HepG2 (cell line): ENCODE results near the gene BAIAP3. TPM values are rescaled to one million over a fixed set of nuclear protein-coding genes. Genes with fewer than 3 reads are reported as not detected.

Experiments
- BCLAF1 ChIP-seq: fragments of 450-650 bp; IDR thresholded peaks from 2 replicates; pipeline ENCODE4 v1.6.1; 2017; ENCODE audit warnings: mild to moderate bottlenecking
- BRCA1 ChIP-seq: sonication (generic); formaldehyde crosslinking; IDR thresholded peaks from 2 replicates; pipeline ENCODE4 v1.4.0; 2020; ENCODE audit warnings: missing genetic modification reagents
- HNF1B ChIP-seq: sonication (generic); formaldehyde crosslinking; IDR thresholded peaks from 2 replicates; pipeline ENCODE4 v1.5.1; 2020; ENCODE audit warnings: mild to moderate bottlenecking, moderate library complexity, missing genetic modification reagents
- KAT8 ChIP-seq: IDR thresholded peaks from 2 replicates; pipeline ENCODE4 v1.6.1; 2016; ENCODE audit warnings: missing genetic modification reagents, missing compliant biosample characterization
- KLF9 ChIP-seq: IDR thresholded peaks from 2 replicates; pipeline ENCODE4 v1.6.1; 2016; ENCODE audit warnings: low read depth
- POLR2A ChIP-seq, 2 experiments: IDR thresholded peaks; 2 replicates each; pipeline ENCODE4 v1.6.1; 2011; ENCODE audit warnings: low read depth in 2 of 2, low read length in 2 of 2, mild to moderate bottlenecking in 1 of 2, moderate library complexity in 1 of 2; ENCODE audit not compliant: insufficient read depth in 1 of 2
- POLR2G ChIP-seq: fragments of 200-400 bp; formaldehyde crosslinking; IDR thresholded peaks from 2 replicates; pipeline ENCODE4 v1.6.1; 2018; ENCODE audit warnings: mild to moderate bottlenecking, low read depth, low read length, moderate library complexity
- RFX5 ChIP-seq: IDR thresholded peaks from 2 replicates; pipeline ENCODE4 v1.6.1; 2011; ENCODE audit warnings: low read depth, low read length, improper control_type of control experiment
- TBX3 ChIP-seq: fragments of 450-650 bp; IDR thresholded peaks from 2 replicates; pipeline ENCODE4 v1.6.1; 2017; ENCODE audit warnings: antibody characterized with exemption, mild to moderate bottlenecking, inconsistent platforms, borderline replicate concordance
- THAP11 ChIP-seq: IDR thresholded peaks from 2 replicates; pipeline ENCODE4 v1.6.1; 2016; ENCODE audit warnings: missing biosample characterization, missing genetic modification reagents
- YY1 ChIP-seq: IDR thresholded peaks from 2 replicates; pipeline ENCODE4 v1.6.1; 2011; ENCODE audit warnings: low read length, low read depth, moderate library complexity, mild to moderate bottlenecking; ENCODE audit not compliant: insufficient read depth, insufficient replicate concordance
- ZBTB20 ChIP-seq: sonication (generic); formaldehyde crosslinking; IDR thresholded peaks from 2 replicates; pipeline ENCODE4 v1.8.1; 2023; ENCODE audit warnings: missing genetic modification reagents, low read depth, mild to moderate bottlenecking, borderline replicate concordance
- ZBTB8A ChIP-seq: sonication (generic); formaldehyde crosslinking; IDR thresholded peaks from 2 replicates; pipeline ENCODE4 v1.4.0; 2020; ENCODE audit warnings: mild to moderate bottlenecking, low read depth, missing genetic modification reagents, borderline replicate concordance
- ZNF17 ChIP-seq: sonication (generic); formaldehyde crosslinking; IDR thresholded peaks from 2 replicates; pipeline ENCODE4 v1.5.0; 2020; ENCODE audit warnings: mild to moderate bottlenecking, missing genetic modification reagents
- ZNF230 ChIP-seq: sonication (generic); formaldehyde crosslinking; IDR thresholded peaks from 2 replicates; pipeline ENCODE4 v1.4.0; 2020; ENCODE audit warnings: mild to moderate bottlenecking, missing genetic modification reagents
- ZNF530 ChIP-seq: sonication (generic); formaldehyde crosslinking; IDR thresholded peaks from 2 replicates; pipeline ENCODE4 v1.5.0; 2020; ENCODE audit warnings: low read depth, mild to moderate bottlenecking, missing genetic modification reagents
- ZNF607 ChIP-seq: sonication (generic); formaldehyde crosslinking; IDR thresholded peaks from 2 replicates; pipeline ENCODE4 v1.5.1; 2020; ENCODE audit warnings: missing genetic modification reagents, mild to moderate bottlenecking, borderline replicate concordance
- ZNF75D ChIP-seq: sonication (generic); formaldehyde crosslinking; IDR thresholded peaks from 2 replicates; pipeline ENCODE4 v1.8.1; 2023; ENCODE audit warnings: missing genetic modification reagents, mild to moderate bottlenecking, borderline replicate concordance
- ZNF891 ChIP-seq: sonication (generic); formaldehyde crosslinking; IDR thresholded peaks from 2 replicates; pipeline ENCODE4 v1.5.0; 2020; ENCODE audit warnings: mild to moderate bottlenecking, missing genetic modification reagents
- polyA plus RNA-seq, 8 experiments: library from polyadenylated mRNA; depleted of rRNA in 3 of 8; stranded (reverse) in 7 of 8; unstranded in 1 of 8; fragments of >200 nt; fragmentation: Illumina TruSeq in 4 of 8; extraction: Trizol in 4 of 8; gene quantifications; 2 replicates each; pipeline versions ENCODE4 v1.2.1 to v1.2.3, GENCODE V29; 2011 to 2016; ENCODE audit warnings: low read depth in 4 of 8, missing spikeins in 1 of 8, mixed read lengths in 1 of 8; ENCODE audit not compliant: insufficient read depth in 1 of 8
- total RNA-seq, 5 experiments: library from RNA; depleted of rRNA; stranded (reverse); fragments of >200 nt; fragmentation: Illumina TruSeq; extraction: Trizol; gene quantifications; 2 replicates each; pipeline ENCODE4 v1.2.3, GENCODE V29; 2016; ENCODE audit warnings: low read depth in 1 of 5
- TF ChIP-seq, protein P1 (sequence below): sonication (generic); formaldehyde crosslinking; IDR thresholded peaks from 2 replicates; pipeline ENCODE4 v1.4.0; 2020; ENCODE audit warnings: missing genetic modification reagents
- TF ChIP-seq, protein P2 (sequence below): sonication (generic); formaldehyde crosslinking; IDR thresholded peaks from 2 replicates; pipeline ENCODE4 v1.5.1; 2020; ENCODE audit warnings: mild to moderate bottlenecking, missing genetic modification reagents, moderate library complexity

The BAIAP3 gene
- total and polyA plus RNA-seq, 2 of the 13 experiments (the other 11 are each of a cell fraction or from before 2014, with no cell fraction given) = 3.2 to 5.7 TPM

GRCh38 chr16:1331712-1332617 is 1.5 kb upstream of the BAIAP3 start (continued):
- TF ChIP-seq, protein P1, sequence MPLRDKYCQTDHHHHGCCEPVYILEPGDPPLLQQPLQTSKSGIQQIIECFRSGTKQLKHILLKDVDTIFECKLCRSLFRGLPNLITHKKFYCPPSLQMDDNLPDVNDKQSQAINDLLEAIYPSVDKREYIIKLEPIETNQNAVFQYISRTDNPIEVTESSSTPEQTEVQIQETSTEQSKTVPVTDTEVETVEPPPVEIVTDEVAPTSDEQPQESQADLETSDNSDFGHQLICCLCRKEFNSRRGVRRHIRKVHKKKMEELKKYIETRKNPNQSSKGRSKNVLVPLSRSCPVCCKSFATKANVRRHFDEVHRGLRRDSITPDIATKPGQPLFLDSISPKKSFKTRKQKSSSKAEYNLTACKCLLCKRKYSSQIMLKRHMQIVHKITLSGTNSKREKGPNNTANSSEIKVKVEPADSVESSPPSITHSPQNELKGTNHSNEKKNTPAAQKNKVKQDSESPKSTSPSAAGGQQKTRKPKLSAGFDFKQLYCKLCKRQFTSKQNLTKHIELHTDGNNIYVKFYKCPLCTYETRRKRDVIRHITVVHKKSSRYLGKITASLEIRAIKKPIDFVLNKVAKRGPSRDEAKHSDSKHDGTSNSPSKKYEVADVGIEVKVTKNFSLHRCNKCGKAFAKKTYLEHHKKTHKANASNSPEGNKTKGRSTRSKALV (CRISPR knock-in tag) = peak; percentile 37; the same call in 1 of the 2 replicates
- no peak; the same call in none of the 2 replicates for TF ChIP-seq HNF1B (CRISPR knock-in tag)
- TF ChIP-seq ZNF607 (CRISPR knock-in tag) = peak; percentile 69; the same call in 1 of the 2 replicates
- TF ChIP-seq ZNF230 (CRISPR knock-in tag) = no peak
- TF ChIP-seq POLR2G = peak; percentile 54; the same call in 1 of the 2 replicates
- TF ChIP-seq KLF9 (CRISPR knock-in tag) = no peak
- TF ChIP-seq ZBTB8A (CRISPR knock-in tag) = no peak
- TF ChIP-seq RFX5 = peak; percentile 50; the same call in 1 of the 2 replicates
- no peak for TF ChIP-seq ZNF17 (CRISPR knock-in tag)
- no peak for TF ChIP-seq ZNF75D
- TF ChIP-seq TBX3 = no peak
- no peak for TF ChIP-seq BCLAF1
- TF ChIP-seq ZNF891 (CRISPR knock-in tag) = 0 out of 2 replicates have a peak, but pooled peaks have one; percentile 17
- TF ChIP-seq BRCA1 (CRISPR knock-in tag) = no peak
- TF ChIP-seq ZNF530 (CRISPR knock-in tag) = no peak
- no peak for TF ChIP-seq THAP11 (CRISPR knock-in tag)
- peak; percentile 14 for TF ChIP-seq YY1
- peak; percentile 63 to 71 for TF ChIP-seq POLR2A (IDR thresholded peaks at IDR 0.05; ENCODE audit: insufficient read depth in 1 of 2, low read depth in 2 of 2, low read length in 2 of 2)
- no peak for TF ChIP-seq ZBTB20 (CRISPR knock-in tag)
- TF ChIP-seq KAT8 (CRISPR knock-in tag) = peak; percentile 41
- TF ChIP-seq, protein P2, sequence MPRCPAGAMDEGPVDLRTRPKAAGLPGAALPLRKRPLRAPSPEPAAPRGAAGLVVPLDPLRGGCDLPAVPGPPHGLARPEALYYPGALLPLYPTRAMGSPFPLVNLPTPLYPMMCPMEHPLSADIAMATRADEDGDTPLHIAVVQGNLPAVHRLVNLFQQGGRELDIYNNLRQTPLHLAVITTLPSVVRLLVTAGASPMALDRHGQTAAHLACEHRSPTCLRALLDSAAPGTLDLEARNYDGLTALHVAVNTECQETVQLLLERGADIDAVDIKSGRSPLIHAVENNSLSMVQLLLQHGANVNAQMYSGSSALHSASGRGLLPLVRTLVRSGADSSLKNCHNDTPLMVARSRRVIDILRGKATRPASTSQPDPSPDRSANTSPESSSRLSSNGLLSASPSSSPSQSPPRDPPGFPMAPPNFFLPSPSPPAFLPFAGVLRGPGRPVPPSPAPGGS (CRISPR knock-in tag) = peak; percentile 83; the same call in 1 of the 2 replicates
